Astrocyte of the spinal cord (primary cell): Measurements from ENCODE around the gene ADGRD1.

Experiments
- DNase-seq: peaks from one replicate; pipeline ENCODE4 v3.0.0; 2011; ENCODE audit warnings: low read depth, low spot score
- H3K4me3 ChIP-seq: 2 replicates; pipeline ENCODE4 v1.5.1; 2011; ENCODE audit warnings: low read depth, mild to moderate bottlenecking, low read length, moderate library complexity
- CTCF ChIP-seq: IDR thresholded peaks from 2 replicates; pipeline ENCODE4 v1.5.1; 2012; ENCODE audit warnings: low read depth, mild to moderate bottlenecking, low read length, inconsistent platforms
- in situ Hi-C: cut with HindIII; loops from 2 replicates; pipeline ENCODE4 v1.10.0; 2017; ENCODE audit warnings: low sequenced_read_pairs

Gene ADGRD1

DNA sequence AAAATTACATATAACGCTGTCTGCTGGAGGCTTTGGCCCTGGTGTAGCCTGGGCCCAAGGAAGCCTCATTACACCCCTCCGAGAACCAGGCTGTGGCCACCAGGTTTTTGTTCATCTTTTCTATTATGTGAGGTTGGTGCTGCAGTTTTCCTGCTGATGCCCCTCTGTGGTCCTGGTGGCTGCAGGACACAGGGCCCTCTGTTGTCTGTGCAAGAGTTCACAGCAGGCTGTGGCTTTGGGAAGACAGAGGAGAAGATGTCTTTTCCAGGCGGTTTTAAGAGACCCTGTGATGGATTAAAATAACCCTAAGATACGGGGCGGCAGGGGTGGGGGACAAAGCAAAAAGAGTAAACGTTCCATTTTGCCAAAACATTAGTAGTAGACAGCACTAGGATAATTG is 121.5 kb downstream of the ADGRD1 start:
- TF ChIP-seq CTCF, result no peak
- no peak for DNase-seq
- in situ Hi-C loops, result no loop called here
- no peak overlapping the region for H3K4me3 ChIP-seq

DNA sequence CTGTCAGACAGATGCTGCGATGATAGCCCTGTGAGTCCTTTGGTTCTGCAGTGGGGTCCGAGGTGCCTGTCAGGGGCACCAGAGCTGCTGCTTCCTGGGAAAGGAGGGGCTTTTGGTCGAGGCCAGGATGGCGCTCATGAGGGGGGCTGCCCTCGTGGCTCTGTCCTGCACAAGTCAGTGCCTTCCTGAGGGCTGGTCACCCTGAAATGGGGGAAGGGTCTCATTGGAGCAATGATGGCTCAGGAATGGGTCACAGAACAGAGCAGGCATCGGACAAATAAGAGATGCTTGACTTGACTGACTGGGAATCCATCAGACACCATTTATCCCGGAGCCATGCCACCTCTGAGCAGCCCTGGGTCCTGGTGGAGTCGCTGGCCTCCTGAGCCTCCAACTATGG is 121.9 kb downstream of the ADGRD1 start:
- no peak for TF ChIP-seq CTCF
- in situ Hi-C loops, result no loop called here
- DNase-seq, result no peak
- no peak overlapping the region for H3K4me3 ChIP-seq

- in situ Hi-C loops, result no loop called here
- H3K4me3 ChIP-seq, result no peak overlapping the region
- no peak for DNase-seq
- TF ChIP-seq CTCF, result no peak
These were observed 122.6 kb downstream of the ADGRD1 start for GRCh38 chr12:131076296-131076695.

- TF ChIP-seq CTCF, result no peak
- DNase-seq, result no peak
- in situ Hi-C loops, result no loop called here
- no peak overlapping the region for H3K4me3 ChIP-seq
These were observed 123.4 kb downstream of the ADGRD1 start for GRCh38 chr12:131076791-131077747.

- H3K4me3 ChIP-seq, result no peak overlapping the region
- DNase-seq, result no peak
- TF ChIP-seq CTCF, result no peak
- in situ Hi-C loops, result no loop called here
These were observed 124.3 kb downstream of the ADGRD1 start for GRCh38 chr12:131077931-131078391.

DNA sequence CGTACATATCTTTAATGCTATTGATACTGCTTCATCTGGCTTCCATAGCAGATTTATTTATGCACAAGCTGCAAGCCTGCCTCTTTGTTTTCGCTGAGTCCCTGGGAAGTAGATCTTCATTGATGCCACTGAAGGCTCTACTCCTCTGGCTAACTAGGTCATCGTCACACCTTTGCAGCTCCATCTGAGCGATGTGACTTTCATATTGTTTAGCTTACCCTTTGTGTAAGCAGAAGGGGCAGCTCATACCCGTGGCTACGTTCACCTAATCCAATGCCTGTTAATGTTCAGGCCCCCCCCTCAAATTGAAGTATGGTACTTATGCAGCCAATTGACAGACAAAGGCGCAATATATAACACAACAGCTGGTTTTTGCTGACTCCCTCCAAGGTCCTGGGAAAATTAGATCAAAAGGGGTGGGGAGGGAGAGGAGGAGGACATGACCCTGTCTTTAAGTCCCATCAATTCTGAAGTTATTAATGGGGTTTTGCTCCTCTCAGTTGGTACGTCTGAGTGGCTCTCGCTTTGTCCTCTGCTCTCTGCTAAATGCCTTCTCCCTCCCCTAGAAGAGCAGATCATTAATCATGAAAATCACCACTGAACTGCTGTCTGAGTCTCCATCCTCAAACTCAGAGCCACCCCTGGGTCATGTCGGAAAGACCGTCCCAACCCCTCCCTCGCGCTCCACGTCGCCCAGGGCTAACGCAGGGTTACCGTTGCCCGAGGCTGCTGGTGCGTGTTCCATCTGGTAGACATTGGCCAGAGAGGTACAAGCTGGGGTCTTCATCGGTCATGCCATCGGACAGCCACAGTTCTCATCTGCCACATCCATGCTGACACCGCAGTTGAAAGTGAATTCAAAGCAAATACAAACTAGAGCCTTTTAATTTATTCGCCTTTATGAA is 128.8 kb downstream of the ADGRD1 start:
- in situ Hi-C loops, result no loop called here
- no peak for TF ChIP-seq CTCF

More for the DNA sequence above, 128.8 kb downstream of the ADGRD1 start:
- no peak overlapping the region for H3K4me3 ChIP-seq
- DNase-seq, result no peak
